Measurements from ENCODE around the gene FGD6. TPM values are rescaled to one million over a fixed set of nuclear protein-coding genes. Genes with fewer than 3 reads are reported as not detected.
"Not testable (repeated sequence)": the region's sequence is repeated elsewhere in the genome, so short reads cannot be mapped to it uniquely, and the experiment has no call there.

The FGD6 gene
- total RNA-seq, 5 donors from 2014 or later (not counting 1 experiment from before 2014, with no cell fraction given): 0.55 to 1.9 (median 0.70) TPM

- no peak for DNase-seq
- Mint-ChIP-seq H3K27ac (no peak overlapping the region), H3K27me3 (no peaks in the 10 kb centered on the region), H3K4me1 (no peaks in the 10 kb centered on the region), H3K36me3 (no peaks in the 10 kb centered on the region), H3K9me3 (no peaks in the 10 kb centered on the region), H3K4me3 (no peak overlapping the region)
- ChIA-PET CTCF (interaction anchor here in 1 of 2 donors (0.6 kb wide), 1 partner anchor 14 kb away, joined by 3 read pairs; no protein-coding TSS in a partner anchor), POLR2A (no interaction called here)
- Histone ChIP-seq H3K36me3 (ENCODE audit: control insufficient read depth in 2 of 2, extremely low read depth in 1 of 2, insufficient read depth in 1 of 2, low read length in 1 of 2) (no peaks in the 10 kb centered on the region), H3K4me3 (ENCODE audit: control insufficient read depth in 1 of 2, extremely low read depth in 1 of 2, low read length in 1 of 2) (no peak overlapping the region), H3K9me3 (no peaks in the 10 kb centered on the region), H3K27ac (ENCODE audit: low read length) (no peak overlapping the region), H3K27me3 (replicated peaks in 1 of 2; ENCODE audit: control insufficient read depth in 2 of 2, extremely low read depth in 1 of 2, insufficient read depth in 2 of 2, low read length in 1 of 2) (no peaks in the 10 kb centered on the region), H3K4me1 (ENCODE audit: control insufficient read depth in 1 of 2, extremely low read depth in 1 of 2, insufficient read depth in 2 of 2, low read length in 2 of 2) (no peaks in the 10 kb centered on the region)
- no CpG with 5 or more reads among the region's 4 CpGs for WGBS (ENCODE audit: insufficient coverage)
- no peak for ATAC-seq (replicated peaks in 1 of 4)
Observed at GRCh38 chr12:95141310-95141709, 76.0 kb downstream of the FGD6 start.

- H3K4me3 ChIP-seq (ENCODE audit: control insufficient read depth in 1 of 2, extremely low read depth in 1 of 2, low read length in 1 of 2); H3K36me3 Mint-ChIP-seq; ATAC-seq (replicated peaks in 1 of 4); H3K4me1 Mint-ChIP-seq; H3K4me3 Mint-ChIP-seq; H3K4me1 ChIP-seq (ENCODE audit: control insufficient read depth in 1 of 2, extremely low read depth in 1 of 2, insufficient read depth in 2 of 2, low read length in 2 of 2); H3K27me3 ChIP-seq (replicated peaks in 1 of 2; ENCODE audit: control insufficient read depth in 2 of 2, extremely low read depth in 1 of 2, insufficient read depth in 2 of 2, low read length in 1 of 2); H3K9me3 ChIP-seq; H3K9me3 Mint-ChIP-seq; CTCF ChIA-PET; H3K27me3 Mint-ChIP-seq; POLR2A ChIA-PET; H3K27ac Mint-ChIP-seq; DNase-seq; H3K36me3 ChIP-seq (ENCODE audit: control insufficient read depth in 2 of 2, extremely low read depth in 1 of 2, insufficient read depth in 1 of 2, low read length in 1 of 2); H3K27ac ChIP-seq (ENCODE audit: low read length): not testable (repeated sequence)
- WGBS (ENCODE audit: insufficient coverage): no CpG with 5 or more reads among the region's 8 CpGs
Observed at GRCh38 chr12:95138031-95138430, 79.2 kb downstream of the FGD6 start.

GRCh38 chr12:95136598-95136997, 80.7 kb downstream of the FGD6 start:
- Histone ChIP-seq H3K4me3 (ENCODE audit: control insufficient read depth in 1 of 2, extremely low read depth in 1 of 2, low read length in 1 of 2) (no peak overlapping the region), H3K4me1 (ENCODE audit: control insufficient read depth in 1 of 2, extremely low read depth in 1 of 2, insufficient read depth in 2 of 2, low read length in 2 of 2) (no peaks in the 10 kb centered on the region), H3K27ac (ENCODE audit: low read length) (no peak overlapping the region), H3K36me3 (ENCODE audit: control insufficient read depth in 2 of 2, extremely low read depth in 1 of 2, insufficient read depth in 1 of 2, low read length in 1 of 2) (peaks cover 0 to 2% of the 10 kb centered on the region in 2 donors), H3K9me3 (no peaks in the 10 kb centered on the region), H3K27me3 (replicated peaks in 1 of 2; ENCODE audit: control insufficient read depth in 2 of 2, extremely low read depth in 1 of 2, insufficient read depth in 2 of 2, low read length in 1 of 2) (no peaks in the 10 kb centered on the region)
- H3K4me3 Mint-ChIP-seq: no peak overlapping the region
- no peak for DNase-seq
- ChIA-PET POLR2A (interaction anchor here in 1 of 2 donors (0.6 kb wide), 1 partner anchor 63 kb away, joined by 6 read pairs; no protein-coding TSS in a partner anchor), CTCF (no interaction called here)
- no peaks in the 10 kb centered on the region for H3K27me3 Mint-ChIP-seq
- H3K27ac Mint-ChIP-seq: no peak overlapping the region
- no peaks in the 10 kb centered on the region for H3K9me3 Mint-ChIP-seq
- no CpG with 5 or more reads among the region's 1 CpG for WGBS (ENCODE audit: insufficient coverage)
- no peak for ATAC-seq (replicated peaks in 1 of 4)
- no peaks in the 10 kb centered on the region for H3K4me1 Mint-ChIP-seq
- no peaks in the 10 kb centered on the region for H3K36me3 Mint-ChIP-seq

- H3K27ac ChIP-seq (ENCODE audit: low read length): no peak overlapping the region
- no peak overlapping the region for H3K27ac Mint-ChIP-seq
- ChIA-PET CTCF (no interaction called here), POLR2A (no interaction called here)
- H3K36me3 Mint-ChIP-seq: no peaks in the 10 kb centered on the region
- no peaks in the 10 kb centered on the region for H3K27me3 Mint-ChIP-seq
- ATAC-seq (replicated peaks in 1 of 4) (no peak), DNase-seq (no peak)
- no peaks in the 10 kb centered on the region for H3K9me3 ChIP-seq
- H3K4me3 ChIP-seq (ENCODE audit: control insufficient read depth in 1 of 2, extremely low read depth in 1 of 2, low read length in 1 of 2): no peak overlapping the region
- 94% methylated on average over 3 of the region's 6 CpGs for WGBS (ENCODE audit: insufficient coverage)
- no peaks in the 10 kb centered on the region for H3K4me1 ChIP-seq (ENCODE audit: control insufficient read depth in 1 of 2, extremely low read depth in 1 of 2, insufficient read depth in 2 of 2, low read length in 2 of 2)
- H3K27me3 ChIP-seq (replicated peaks in 1 of 2; ENCODE audit: control insufficient read depth in 2 of 2, extremely low read depth in 1 of 2, insufficient read depth in 2 of 2, low read length in 1 of 2): no peaks in the 10 kb centered on the region
- H3K4me3 Mint-ChIP-seq: no peak overlapping the region
- no peaks in the 10 kb centered on the region for H3K9me3 Mint-ChIP-seq
- H3K4me1 Mint-ChIP-seq: no peaks in the 10 kb centered on the region
- H3K36me3 ChIP-seq (ENCODE audit: control insufficient read depth in 2 of 2, extremely low read depth in 1 of 2, insufficient read depth in 1 of 2, low read length in 1 of 2): peaks cover 0 to 2% of the 10 kb centered on the region in 2 donors
Observed at GRCh38 chr12:95134085-95134484, 83.2 kb downstream of the FGD6 start.

DNA sequence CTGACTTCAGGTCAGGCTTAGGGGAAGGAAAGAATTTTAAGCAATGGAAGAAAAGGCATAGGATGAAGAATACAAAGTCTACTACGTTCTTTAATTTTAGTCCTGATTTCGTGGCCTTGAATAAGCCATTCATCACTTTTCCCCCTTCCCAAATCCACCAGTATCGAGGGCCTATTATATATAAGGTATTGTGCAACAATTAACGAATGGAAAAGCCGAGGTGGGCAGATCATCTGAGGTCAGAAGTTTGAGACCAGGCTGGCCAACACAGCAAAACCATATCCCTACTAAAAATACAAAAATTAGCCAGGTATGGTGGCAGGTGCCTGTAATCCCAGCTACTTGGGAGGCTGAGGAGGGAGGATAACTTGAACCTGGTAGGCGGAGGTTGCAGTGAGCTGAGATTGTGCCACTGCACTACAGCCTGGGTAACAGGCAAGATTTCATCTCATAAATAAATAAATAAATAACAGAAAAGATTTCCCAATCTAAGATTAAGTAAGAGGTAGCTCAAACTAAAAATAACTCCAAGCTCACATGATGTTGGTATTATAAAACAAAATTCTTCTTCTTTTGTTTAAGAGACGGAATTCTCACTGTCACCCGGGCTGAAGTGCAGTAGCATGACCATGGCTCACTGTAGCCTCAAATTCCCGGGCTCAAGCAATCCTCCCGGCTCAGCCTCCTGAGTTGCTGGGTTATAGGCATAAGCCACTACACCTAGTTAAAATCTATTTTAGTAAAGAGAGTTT, 85.5 kb downstream of the FGD6 start:
- Histone ChIP-seq H3K9me3 (no peaks in the 10 kb centered on the region), H3K27me3 (replicated peaks in 1 of 2; ENCODE audit: control insufficient read depth in 2 of 2, extremely low read depth in 1 of 2, insufficient read depth in 2 of 2, low read length in 1 of 2) (no peaks in the 10 kb centered on the region), H3K36me3 (ENCODE audit: control insufficient read depth in 2 of 2, extremely low read depth in 1 of 2, insufficient read depth in 1 of 2, low read length in 1 of 2) (peaks cover 0 to 2% of the 10 kb centered on the region in 2 donors), H3K4me1 (ENCODE audit: control insufficient read depth in 1 of 2, extremely low read depth in 1 of 2, insufficient read depth in 2 of 2, low read length in 2 of 2) (no peaks in the 10 kb centered on the region), H3K4me3 (ENCODE audit: control insufficient read depth in 1 of 2, extremely low read depth in 1 of 2, low read length in 1 of 2) (no peak overlapping the region), H3K27ac (ENCODE audit: low read length) (no peak overlapping the region)
- no peak for ATAC-seq (replicated peaks in 1 of 4)
- Mint-ChIP-seq H3K4me1 (no peaks in the 10 kb centered on the region), H3K36me3 (no peaks in the 10 kb centered on the region), H3K27ac (no peak overlapping the region), H3K27me3 (no peaks in the 10 kb centered on the region), H3K9me3 (no peaks in the 10 kb centered on the region), H3K4me3 (no peak overlapping the region)
- WGBS (ENCODE audit: insufficient coverage): no CpG with 5 or more reads among the region's 10 CpGs
- CTCF ChIA-PET: interaction anchor here in 1 of 2 donors (0.7 kb wide), 1 partner anchor 956 kb away, joined by 5 read pairs; no protein-coding TSS in a partner anchor
- POLR2A ChIA-PET: no interaction called here
- no peak for DNase-seq

GRCh38 chr12:95130096-95130495, 87.2 kb downstream of the FGD6 start:
- ATAC-seq (replicated peaks in 1 of 4): no peak
- DNase-seq: no peak
- H3K4me3 Mint-ChIP-seq: no peak overlapping the region
- Histone ChIP-seq H3K36me3 (ENCODE audit: control insufficient read depth in 2 of 2, extremely low read depth in 1 of 2, insufficient read depth in 1 of 2, low read length in 1 of 2) (peaks cover 0 to 2% of the 10 kb centered on the region in 2 donors), H3K27ac (ENCODE audit: low read length) (no peak overlapping the region), H3K4me3 (ENCODE audit: control insufficient read depth in 1 of 2, extremely low read depth in 1 of 2, low read length in 1 of 2) (no peak overlapping the region), H3K9me3 (no peaks in the 10 kb centered on the region), H3K27me3 (replicated peaks in 1 of 2; ENCODE audit: control insufficient read depth in 2 of 2, extremely low read depth in 1 of 2, insufficient read depth in 2 of 2, low read length in 1 of 2) (no peaks in the 10 kb centered on the region), H3K4me1 (ENCODE audit: control insufficient read depth in 1 of 2, extremely low read depth in 1 of 2, insufficient read depth in 2 of 2, low read length in 2 of 2) (no peaks in the 10 kb centered on the region)
- no peaks in the 10 kb centered on the region for H3K4me1 Mint-ChIP-seq
- H3K9me3 Mint-ChIP-seq: no peaks in the 10 kb centered on the region
- no peaks in the 10 kb centered on the region for H3K36me3 Mint-ChIP-seq
- H3K27me3 Mint-ChIP-seq: no peaks in the 10 kb centered on the region
- ChIA-PET CTCF (no interaction called here), POLR2A (no interaction called here)
- H3K27ac Mint-ChIP-seq: no peak overlapping the region
- 83% methylated on average over 1 of the region's 1 CpG for WGBS (ENCODE audit: insufficient coverage)
